CD14-positive monocyte (primary cell): ENCODE measurements around the gene ZGPAT. TPM values are rescaled to one million over a fixed set of nuclear protein-coding genes. Genes with fewer than 3 reads are reported as not detected.
A peak's percentile ranks its signal among the peaks of the same experiment; 100 is the strongest.

Source experiments
- DNase-seq, 3 donors: peaks; one replicate each; pipeline ENCODE4 v3.0.0-alpha.2; 2011 to 2022
- H2AFZ ChIP-seq: 2 replicates; pipeline ENCODE4 v1.6.0; 2012; ENCODE audit warnings: mild to moderate bottlenecking, low read depth, low read length, inconsistent platforms; ENCODE audit not compliant: insufficient read depth, poor library complexity, severe bottlenecking
- H3K27ac ChIP-seq, 2 donors: 1 replicate in 1 of 2; 2 replicates in 1 of 2; pipeline ENCODE4 v1.5.1; 2012 to 2013; ENCODE audit warnings: low read length in 2 of 2, control low read depth in 1 of 2, inconsistent platforms in 1 of 2, low read depth in 1 of 2, mild to moderate bottlenecking in 1 of 2
- H3K27me3 ChIP-seq, 2 donors: one replicate each; pipeline versions ENCODE4 v1.6.0 to v1.6.1; 2011 to 2013; ENCODE audit warnings: low read length in 2 of 2; ENCODE audit not compliant: control insufficient read depth in 2 of 2, insufficient read depth in 2 of 2
- H3K36me3 ChIP-seq, 2 donors: replicated peaks in 1 of 2; 1 replicate in 1 of 2; 2 replicates in 1 of 2; pipeline versions ENCODE4 v1.5.1 to v1.6.1; 2012 to 2013; ENCODE audit warnings: low read length in 2 of 2, control low read depth in 1 of 2, inconsistent platforms in 1 of 2, mild to moderate bottlenecking in 1 of 2; ENCODE audit not compliant: insufficient read depth in 2 of 2, control insufficient read depth in 1 of 2
- H3K4me1 ChIP-seq, 2 donors: 1 replicate in 1 of 2; 2 replicates in 1 of 2; pipeline versions ENCODE4 v1.5.1 to v1.6.1; 2012 to 2013; ENCODE audit warnings: low read length in 2 of 2, control low read depth in 1 of 2, inconsistent platforms in 1 of 2, mild to moderate bottlenecking in 1 of 2, moderate library complexity in 1 of 2; ENCODE audit not compliant: insufficient read depth in 2 of 2, control insufficient read depth in 1 of 2
- H3K4me2 ChIP-seq: replicated peaks from 2 replicates; pipeline ENCODE3; 2012; ENCODE audit warnings: low read length, moderate library complexity, mild to moderate bottlenecking; ENCODE audit not compliant: poor library complexity, severe bottlenecking; ENCODE audit errors: extremely low read depth
- H3K4me3 ChIP-seq, 3 experiments: fragments of 200-600 bp in 1 of 3; sonication (generic) in 1 of 3; replicated peaks in 1 of 3; 1 replicate in 2 of 3; 2 replicates in 1 of 3; pipeline ENCODE4 v1.5.1; 2011 to 2013; ENCODE audit warnings: low read length in 3 of 3, mild to moderate bottlenecking in 3 of 3, control low read depth in 2 of 3, low read depth in 2 of 3, inconsistent platforms in 1 of 3, moderate library complexity in 1 of 3
- H3K79me2 ChIP-seq: 2 replicates; pipeline ENCODE4 v1.6.0; 2012; ENCODE audit warnings: mild to moderate bottlenecking, control low read depth, inconsistent platforms, low read length, moderate library complexity; ENCODE audit not compliant: insufficient read depth
- H3K9ac ChIP-seq: 2 replicates; pipeline ENCODE4 v1.6.0; 2017; ENCODE audit warnings: low read length, mild to moderate bottlenecking; ENCODE audit not compliant: insufficient read depth, poor library complexity, severe bottlenecking
- H3K9me3 ChIP-seq, 2 donors: replicated peaks in 1 of 2; 1 replicate in 1 of 2; 2 replicates in 1 of 2; pipeline versions ENCODE4 v1.5.1 to v1.6.1; 2012 to 2013; ENCODE audit warnings: low read length in 2 of 2, control low read depth in 1 of 2; ENCODE audit not compliant: control insufficient read depth in 1 of 2, insufficient read depth in 1 of 2
- H4K20me1 ChIP-seq: 2 replicates; pipeline ENCODE4 v1.6.0; 2012; ENCODE audit warnings: mild to moderate bottlenecking, low read length, control low read depth, moderate library complexity; ENCODE audit not compliant: insufficient read depth
- H3K27ac Mint-ChIP-seq, 7 donors: one replicate each; pipeline ENCODE4 v1.8.0; 2020; ENCODE audit warnings: mild to moderate bottlenecking in 7 of 7, mixed read lengths in 7 of 7, moderate library complexity in 6 of 7, inconsistent platforms in 2 of 7
- H3K27me3 Mint-ChIP-seq, 3 donors: one replicate each; pipeline ENCODE4 v1.8.0; 2021 to 2022; ENCODE audit warnings: low read depth in 3 of 3, mild to moderate bottlenecking in 3 of 3, mixed read lengths in 3 of 3, moderate library complexity in 3 of 3, inconsistent platforms in 1 of 3
- H3K36me3 Mint-ChIP-seq, 2 donors: one replicate each; pipeline ENCODE4 v1.8.0; 2020; ENCODE audit warnings: mixed read lengths in 2 of 2, inconsistent platforms in 1 of 2, mild to moderate bottlenecking in 1 of 2
- H3K4me1 Mint-ChIP-seq: one replicate; pipeline ENCODE4 v1.8.0; 2020; ENCODE audit warnings: mild to moderate bottlenecking, mixed read lengths
- H3K4me3 Mint-ChIP-seq, 2 donors: one replicate each; pipeline ENCODE4 v1.8.0; 2020; ENCODE audit warnings: mild to moderate bottlenecking in 2 of 2, mixed read lengths in 2 of 2, moderate library complexity in 1 of 2
- H3K9me3 Mint-ChIP-seq, 7 donors: one replicate each; pipeline ENCODE4 v1.8.0; 2020 to 2022; ENCODE audit warnings: mixed read lengths in 7 of 7, mild to moderate bottlenecking in 6 of 7, moderate library complexity in 6 of 7, inconsistent platforms in 2 of 7
- WGBS: methylation state at CpG from one replicate; pipeline ENCODE4 v1.1.5; 2013; ENCODE audit warnings: missing lambda C conversion rate; ENCODE audit not compliant: insufficient coverage; 5-methylcytosine and 5-hydroxymethylcytosine counted together
- intact Hi-C, 2 donors: fragments of 100-400 bp; cut with micrococcal nuclease; formaldehyde crosslinking; loops; one replicate each; pipeline versions ENCODE4 v1.15.0 to v1.15.1; 2023
- polyA plus RNA-seq, 3 donors: library from polyadenylated mRNA; depleted of rRNA in 1 of 3; unstranded in 2 of 3; stranded (reverse) in 1 of 3; fragments of 300-500 nt in 2 of 3; fragments of >200 nt in 1 of 3; fragmentation: Illumina TruSeq in 2 of 3; gene quantifications; 1 replicate in 2 of 3; 2 replicates in 1 of 3; pipeline ENCODE4 v1.2.3, GENCODE V29; 2012 to 2021
- TF ChIP-seq, protein P1 (sequence below): fragments of 200-600 bp; IDR thresholded peaks from one replicate; pipeline ENCODE4 v1.8.0; 2022; ENCODE audit warnings: antibody characterized with exemption, mild to moderate bottlenecking

The ZGPAT gene
- polyA plus RNA-seq, 3 donors = 24.2 to 58.6 (median 28.3) TPM

DNA sequence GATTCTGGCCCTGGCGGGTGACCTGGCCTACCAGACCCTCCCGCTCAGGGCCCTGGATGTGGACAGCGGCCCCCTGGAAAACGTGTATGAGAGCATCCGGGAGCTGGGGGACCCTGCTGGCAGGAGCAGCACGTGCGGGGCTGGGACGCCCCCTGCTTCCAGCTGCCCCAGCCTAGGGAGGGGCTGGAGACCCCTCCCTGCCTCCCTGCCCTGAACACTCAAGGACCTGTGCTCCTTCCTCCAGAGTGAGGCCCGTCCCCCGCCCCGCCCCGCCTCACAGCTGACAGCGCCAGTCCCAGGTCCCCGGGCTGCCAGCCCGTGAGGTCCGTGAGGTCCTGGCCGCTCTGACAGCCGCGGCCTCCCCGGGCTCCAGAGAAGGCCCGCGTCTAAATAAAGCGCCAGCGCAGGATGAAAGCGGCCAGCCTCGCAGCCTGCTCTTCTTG is 30.9 kb downstream of the ZGPAT start:
- Histone ChIP-seq H3K4me3 (peak overlapping the region in 2 of 3 experiments; percentile 26 to 75), H3K79me2 (peaks cover 7% of the 10 kb centered on the region), H3K27me3 (peaks cover 8 to 26% of the 10 kb centered on the region in 2 donors), H3K27ac (no peak overlapping the region), H3K4me2 (peak overlapping the region; percentile 91), H2AFZ (no peak overlapping the region), H3K36me3 (peaks cover 22 to 33% of the 10 kb centered on the region in 2 donors), H4K20me1 (peaks cover 56% of the 10 kb centered on the region), H3K4me1 (peaks cover 35 to 47% of the 10 kb centered on the region in 2 donors), H3K9me3 (no peaks in the 10 kb centered on the region), H3K9ac (peak overlapping the region; percentile 49)
- H3K4me1 Mint-ChIP-seq = peaks cover 21% of the 10 kb centered on the region
- H3K4me3 Mint-ChIP-seq = peak overlapping the region; percentile 37 to 62
- H3K27me3 Mint-ChIP-seq = peaks cover 17 to 37% (median 25%) of the 10 kb centered on the region in 3 donors
- WGBS = 12% methylated on average over 25 of the region's 26 CpGs
- intact Hi-C loops = loop anchor here (5.0 kb wide), 2 partner anchors 96 to 166 kb away; partner anchors contain the start of gene HELZ2 (in 1 of the 2)
- DNase-seq = peak; percentile 14 to 40 (median 32)
- H3K9me3 Mint-ChIP-seq = peaks cover 0 to 4% (median 0%) of the 10 kb centered on the region in 7 donors
- TF ChIP-seq, protein P1, sequence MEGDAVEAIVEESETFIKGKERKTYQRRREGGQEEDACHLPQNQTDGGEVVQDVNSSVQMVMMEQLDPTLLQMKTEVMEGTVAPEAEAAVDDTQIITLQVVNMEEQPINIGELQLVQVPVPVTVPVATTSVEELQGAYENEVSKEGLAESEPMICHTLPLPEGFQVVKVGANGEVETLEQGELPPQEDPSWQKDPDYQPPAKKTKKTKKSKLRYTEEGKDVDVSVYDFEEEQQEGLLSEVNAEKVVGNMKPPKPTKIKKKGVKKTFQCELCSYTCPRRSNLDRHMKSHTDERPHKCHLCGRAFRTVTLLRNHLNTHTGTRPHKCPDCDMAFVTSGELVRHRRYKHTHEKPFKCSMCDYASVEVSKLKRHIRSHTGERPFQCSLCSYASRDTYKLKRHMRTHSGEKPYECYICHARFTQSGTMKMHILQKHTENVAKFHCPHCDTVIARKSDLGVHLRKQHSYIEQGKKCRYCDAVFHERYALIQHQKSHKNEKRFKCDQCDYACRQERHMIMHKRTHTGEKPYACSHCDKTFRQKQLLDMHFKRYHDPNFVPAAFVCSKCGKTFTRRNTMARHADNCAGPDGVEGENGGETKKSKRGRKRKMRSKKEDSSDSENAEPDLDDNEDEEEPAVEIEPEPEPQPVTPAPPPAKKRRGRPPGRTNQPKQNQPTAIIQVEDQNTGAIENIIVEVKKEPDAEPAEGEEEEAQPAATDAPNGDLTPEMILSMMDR = no peak
- H3K36me3 Mint-ChIP-seq = peaks cover 6 to 27% of the 10 kb centered on the region in 2 donors
- no peak overlapping the region for H3K27ac Mint-ChIP-seq

DNA sequence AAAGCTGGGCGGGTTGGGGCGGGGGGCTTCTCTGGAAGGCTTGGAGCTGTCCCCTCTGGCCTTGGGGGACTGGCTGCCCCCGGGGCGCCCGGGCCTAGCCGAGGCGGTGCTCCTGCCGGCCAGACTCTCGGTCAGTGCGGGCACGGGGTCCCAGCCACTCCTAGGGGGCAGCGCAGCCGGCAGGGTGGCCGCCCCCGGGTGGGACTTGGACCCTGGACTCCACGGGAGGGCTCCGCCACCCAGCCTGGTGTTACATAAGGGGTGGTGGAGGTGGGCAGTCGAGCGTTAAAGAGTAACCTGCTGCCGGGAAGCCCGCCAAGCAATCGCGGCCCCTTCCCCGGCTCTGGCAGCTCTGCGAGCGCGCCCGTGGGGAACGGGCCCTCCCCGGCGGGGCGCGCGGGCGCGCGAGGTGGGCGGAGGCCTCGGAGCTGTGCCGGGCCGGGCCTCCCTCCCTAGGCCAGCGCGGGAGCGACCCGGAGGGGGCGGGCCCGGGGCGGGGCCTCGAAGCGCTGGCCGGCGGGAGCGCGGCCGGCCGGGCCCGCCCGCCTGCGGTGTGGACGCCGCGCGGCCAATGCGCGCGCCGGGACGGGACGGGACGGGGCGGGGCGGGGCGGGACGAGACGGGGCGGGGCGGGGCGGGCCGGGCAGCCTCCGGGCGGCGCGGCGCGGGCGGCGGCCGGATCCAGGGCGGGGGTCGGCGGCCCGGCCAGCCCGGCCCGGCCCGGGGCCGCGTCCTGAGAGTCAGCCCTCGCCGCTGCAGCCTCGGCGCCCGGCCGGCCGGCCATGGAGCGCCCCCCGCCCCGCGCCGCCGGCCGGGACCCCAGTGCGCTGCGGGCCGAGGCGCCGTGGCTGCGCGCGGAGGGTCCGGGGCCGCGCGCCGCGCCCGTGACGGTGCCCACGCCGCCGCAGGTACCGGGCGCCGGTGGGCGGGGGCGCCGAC is 31.6 kb downstream of the ZGPAT start, which contains the start of gene SLC2A4RG:
Gene SLC2A4RG, plus strand, starts transcription at position 647 of the 940 bp plus-strand sequence. Its CDS starts 137 bp downstream, at position 784.
- Histone ChIP-seq H3K79me2 (peaks cover 7% of the 10 kb centered on the region), H3K36me3 (peaks cover 15 to 28% of the 10 kb centered on the region in 2 donors), H3K27ac (peak within 1 kb of the TSS; percentile 26 to 36), H3K4me2 (peak within 1 kb of the TSS; percentile 93), H3K4me3 (peak within 1 kb of the TSS; percentile 58 to 83 (median 59)), H3K9me3 (no peaks in the 10 kb centered on the region), H3K27me3 (peaks cover 8 to 26% of the 10 kb centered on the region in 2 donors), H4K20me1 (peaks cover 49% of the 10 kb centered on the region), H3K9ac (peak within 1 kb of the TSS; percentile 61), H2AFZ (peak within 1 kb of the TSS; percentile 78), H3K4me1 (peaks cover 35 to 47% of the 10 kb centered on the region in 2 donors)
- under 1% methylated on average over 128 of the region's 136 CpGs for WGBS
- intact Hi-C loops = loop anchor here (2.0 to 5.0 kb wide), 5 partner anchors 31 to 167 kb away; partner anchors contain the start of genes ABHD16B (in 1 of the 2), HELZ2 (in 1 of the 2), RTEL1 (in 1 of the 2) and ZGPAT (in 1 of the 2)
- peaks cover 21% of the 10 kb centered on the region for H3K4me1 Mint-ChIP-seq
- H3K36me3 Mint-ChIP-seq = peaks cover 8 to 20% of the 10 kb centered on the region in 2 donors
- H3K4me3 Mint-ChIP-seq = peak within 1 kb of the TSS; percentile 62 to 71
- TF ChIP-seq, protein P1 = no peak
- peak; percentile 62 to 71 (median 71) for DNase-seq
- H3K27ac Mint-ChIP-seq = peak within 1 kb of the TSS in 1 of 7 donors; percentile 36
- peaks cover 0 to 4% (median 0%) of the 10 kb centered on the region in 7 donors for H3K9me3 Mint-ChIP-seq
- peaks cover 17 to 37% (median 25%) of the 10 kb centered on the region in 3 donors for H3K27me3 Mint-ChIP-seq
